HepG2 (cell line): ENCODE data around the gene CNOT8. TPM values are rescaled to one million over a fixed set of nuclear protein-coding genes. Genes with fewer than 3 reads are reported as not detected.

ENCODE experiments used
- FOXA1 ChIP-seq, 2 experiments: fragments of 450-650 bp in 1 of 2; sonication (generic) in 1 of 2; formaldehyde crosslinking in 1 of 2; IDR thresholded peaks; 2 replicates each; pipeline versions ENCODE4 v1.4.0 to v1.6.1; 2016 to 2020; ENCODE audit warnings: missing genetic modification reagents in 1 of 2
- FOXO1 ChIP-seq: sonication (generic); formaldehyde crosslinking; IDR thresholded peaks from 2 replicates; pipeline ENCODE4 v1.4.0; 2020; ENCODE audit warnings: missing genetic modification reagents
- KDM1A ChIP-seq: IDR thresholded peaks from 2 replicates; pipeline ENCODE4 v1.6.1; 2016; ENCODE audit warnings: missing compliant biosample characterization
- PBX2 ChIP-seq: IDR thresholded peaks from 2 replicates; pipeline ENCODE4 v1.6.1; 2016; ENCODE audit warnings: control low read depth
- SOX13 ChIP-seq, 3 experiments: fragments of 450-650 bp in 1 of 3; sonication (generic) in 1 of 3; formaldehyde crosslinking in 1 of 3; IDR thresholded peaks in 2 of 3; conservative IDR thresholded peaks in 1 of 3; 2 replicates each; pipeline versions ENCODE4 v1.5.0 to v1.6.1; 2016 to 2020; ENCODE audit warnings: antibody characterized with exemption in 1 of 3, mild to moderate bottlenecking in 1 of 3, missing compliant biosample characterization in 1 of 3, missing genetic modification reagents in 1 of 3, moderate library complexity in 1 of 3
- TBX3 ChIP-seq: fragments of 450-650 bp; IDR thresholded peaks from 2 replicates; pipeline ENCODE4 v1.6.1; 2017; ENCODE audit warnings: antibody characterized with exemption, mild to moderate bottlenecking, inconsistent platforms, borderline replicate concordance
- ZNF12 ChIP-seq: sonication (generic); formaldehyde crosslinking; IDR thresholded peaks from 2 replicates; pipeline ENCODE4 v1.5.0; 2020; ENCODE audit warnings: missing genetic modification reagents
- ZNF629 ChIP-seq: sonication (generic); formaldehyde crosslinking; conservative IDR thresholded peaks from 2 replicates; pipeline ENCODE4 v1.5.0; 2020; ENCODE audit warnings: missing genetic modification reagents
- ZNF772 ChIP-seq: sonication (generic); formaldehyde crosslinking; IDR thresholded peaks from 2 replicates; pipeline ENCODE4 v1.5.0; 2020; ENCODE audit warnings: mild to moderate bottlenecking, missing genetic modification reagents
- polyA plus RNA-seq, 8 experiments: library from polyadenylated mRNA; depleted of rRNA in 3 of 8; stranded (reverse) in 7 of 8; unstranded in 1 of 8; fragments of >200 nt; fragmentation: Illumina TruSeq in 4 of 8; extraction: Trizol in 4 of 8; gene quantifications; 2 replicates each; pipeline versions ENCODE4 v1.2.1 to v1.2.3, GENCODE V29; 2011 to 2016; ENCODE audit warnings: low read depth in 4 of 8, missing spikeins in 1 of 8, mixed read lengths in 1 of 8; ENCODE audit not compliant: insufficient read depth in 1 of 8
- total RNA-seq, 5 experiments: library from RNA; depleted of rRNA; stranded (reverse); fragments of >200 nt; fragmentation: Illumina TruSeq; extraction: Trizol; gene quantifications; 2 replicates each; pipeline ENCODE4 v1.2.3, GENCODE V29; 2016; ENCODE audit warnings: low read depth in 1 of 5
- TF ChIP-seq, protein P1 (sequence below), 2 experiments: sonication (generic) in 1 of 2; formaldehyde crosslinking in 1 of 2; IDR thresholded peaks; 2 replicates each; pipeline versions ENCODE4 v1.4.0 to v1.6.1; 2018 to 2020; ENCODE audit warnings: missing genetic modification reagents in 2 of 2, borderline replicate concordance in 1 of 2, low read depth in 1 of 2, mild to moderate bottlenecking in 1 of 2, missing biosample characterization in 1 of 2

The CNOT8 gene
- total and polyA plus RNA-seq, 2 of the 13 experiments (the other 11 are each of a cell fraction or from before 2014, with no cell fraction given), result 37.1 to 74.9 TPM

DNA sequence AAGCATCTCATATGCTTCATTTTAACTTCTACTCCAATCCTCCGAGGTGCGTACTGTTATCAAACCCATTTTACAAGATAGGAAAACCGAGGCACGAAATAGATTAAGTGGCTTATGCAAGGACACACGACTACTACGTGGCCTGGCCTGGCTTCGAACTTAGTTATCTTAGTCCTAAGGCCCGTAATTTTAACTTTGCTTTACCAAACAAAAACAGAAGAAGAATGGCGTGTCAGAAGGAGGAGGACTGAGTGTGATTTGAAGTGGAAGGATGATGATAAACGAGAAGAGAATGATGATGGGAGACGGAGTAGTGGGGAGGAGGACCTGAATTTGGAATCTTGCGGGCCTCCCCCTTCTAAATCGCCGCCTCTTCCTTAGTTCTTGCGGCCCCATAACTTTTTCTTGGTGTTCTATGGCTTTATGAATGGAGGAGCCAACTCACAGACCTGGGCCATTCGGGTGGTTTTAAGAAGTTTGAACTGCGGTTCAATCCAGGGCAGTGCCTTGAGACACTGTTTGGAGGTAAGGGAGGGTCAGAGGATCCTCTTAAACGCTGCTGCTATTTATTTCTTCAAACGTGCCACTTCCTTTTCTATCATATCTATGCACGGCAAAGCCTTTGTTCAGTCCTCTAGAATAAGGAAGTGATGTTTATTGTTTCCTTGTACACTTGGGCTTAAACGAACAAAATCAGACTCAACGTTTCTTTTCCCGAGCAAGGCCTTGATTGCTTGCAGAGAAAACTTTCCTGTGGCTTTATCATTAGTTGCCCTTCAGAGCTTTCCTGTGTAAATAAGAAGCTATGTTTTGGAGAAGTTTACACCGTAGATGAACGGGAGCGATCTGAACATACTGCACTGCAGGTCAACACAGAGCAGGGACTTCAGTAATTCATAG is 795 bp downstream of the CNOT8 start (continued):
- TF ChIP-seq, protein P1, sequence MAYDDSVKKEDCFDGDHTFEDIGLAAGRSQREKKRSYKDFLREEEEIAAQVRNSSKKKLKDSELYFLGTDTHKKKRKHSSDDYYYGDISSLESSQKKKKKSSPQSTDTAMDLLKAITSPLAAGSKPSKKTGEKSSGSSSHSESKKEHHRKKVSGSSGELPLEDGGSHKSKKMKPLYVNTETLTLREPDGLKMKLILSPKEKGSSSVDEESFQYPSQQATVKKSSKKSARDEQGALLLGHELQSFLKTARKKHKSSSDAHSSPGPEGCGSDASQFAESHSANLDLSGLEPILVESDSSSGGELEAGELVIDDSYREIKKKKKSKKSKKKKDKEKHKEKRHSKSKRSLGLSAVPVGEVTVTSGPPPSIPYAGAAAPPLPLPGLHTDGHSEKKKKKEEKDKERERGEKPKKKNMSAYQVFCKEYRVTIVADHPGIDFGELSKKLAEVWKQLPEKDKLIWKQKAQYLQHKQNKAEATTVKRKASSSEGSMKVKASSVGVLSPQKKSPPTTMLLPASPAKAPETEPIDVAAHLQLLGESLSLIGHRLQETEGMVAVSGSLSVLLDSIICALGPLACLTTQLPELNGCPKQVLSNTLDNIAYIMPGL (CRISPR knock-in tag; IDR thresholded peaks at IDR 0.05; ENCODE audit: borderline replicate concordance in 1 of 2, low read depth in 1 of 2), result peak in 1 of 2 experiments; percentile 6; a peak in 1 of 4 replicates
- 0 out of 2 replicates have a peak, but pooled peaks have one; percentile 55 for TF ChIP-seq ZNF772 (CRISPR knock-in tag)
- TF ChIP-seq TBX3, result no peak
- TF ChIP-seq SOX13 (IDR thresholded peaks at IDR 0.05), result no peak
- TF ChIP-seq SOX13 (CRISPR knock-in tag; conservative IDR thresholded peaks at IDR 0.05 in 1 of 2, IDR thresholded peaks at IDR 0.05 in 1 of 2), result 0 out of 4 replicates have a peak, but pooled peaks of 1 of the 2 experiments have one; percentile 18
- TF ChIP-seq KDM1A (CRISPR knock-in tag), result peak; percentile 58; the same call in 1 of the 2 replicates
- no peak for TF ChIP-seq ZNF12 (CRISPR knock-in tag)
- no peak for TF ChIP-seq FOXO1 (CRISPR knock-in tag)
- no peak for TF ChIP-seq PBX2 (CRISPR knock-in tag)
- TF ChIP-seq ZNF629 (CRISPR knock-in tag), result peak; percentile 97
- no peak for TF ChIP-seq FOXA1 (IDR thresholded peaks at IDR 0.05)
- peak; percentile 65 for TF ChIP-seq FOXA1 (CRISPR knock-in tag; IDR thresholded peaks at IDR 0.05)
